Stimulated activated naive CD8-positive, alpha-beta T cell treated with anti-CD3 and anti-CD28 coated beads, Interleukin-15, Interleukin-2, amounts not matched to agents 100 U/mL and 50 U/mL, for 24 hours (primary cell): ENCODE data around the gene C5orf63.
"Not testable (repeated sequence)": the region's sequence is repeated elsewhere in the genome, so short reads cannot be mapped to it uniquely, and the experiment has no call there.

Experiments
- ATAC-seq: fragments of 150-1000 bp; cut with Tn5 transposase; one replicate; pipeline ENCODE4 v1.10.0; 2021
- DNase-seq: peaks from one replicate; pipeline ENCODE4 v3.0.0; 2021

C5orf63 gene

GRCh38 chr5:127074466-127074865 lies 1.2 kb upstream of the C5orf63 start:
- ATAC-seq (no peak), DNase-seq (no peak)

GRCh38 chr5:127070243-127070642 lies 3.1 kb downstream of the C5orf63 start:
- no peak for DNase-seq

GRCh38 chr5:127068493-127069214 lies 4.6 kb downstream of the C5orf63 start:
- no peak for DNase-seq
- no peak for ATAC-seq

More at GRCh38 chr5:127070243-127070642, 3.1 kb downstream of the C5orf63 start:
- ATAC-seq, result no peak

GRCh38 chr5:127066721-127067120 lies 6.6 kb downstream of the C5orf63 start:
- no peak for ATAC-seq
- DNase-seq, result no peak

- no peak for ATAC-seq
- no peak for DNase-seq
Measured at GRCh38 chr5:127064253-127064840, 9.0 kb downstream of the C5orf63 start.

GRCh38 chr5:127063257-127063913 lies 9.9 kb downstream of the C5orf63 start:
- ATAC-seq (no peak), DNase-seq (no peak)

- DNase-seq (no peak), ATAC-seq (no peak)
Measured at GRCh38 chr5:127061956-127062355, 11.3 kb downstream of the C5orf63 start.

GRCh38 chr5:127061537-127061936 lies 11.8 kb downstream of the C5orf63 start:
- ATAC-seq, result no peak
- DNase-seq, result no peak

GRCh38 chr5:127060470-127060985 lies 12.8 kb downstream of the C5orf63 start:
- ATAC-seq (no peak), DNase-seq (no peak)

GRCh38 chr5:127056896-127057295 lies 16.4 kb downstream of the C5orf63 start:
- no peak for DNase-seq
- no peak for ATAC-seq

- no peak for ATAC-seq
Measured at GRCh38 chr5:127055880-127056653, 17.2 kb downstream of the C5orf63 start.

GRCh38 chr5:127053551-127053950 lies 19.8 kb downstream of the C5orf63 start:
- not testable (repeated sequence) for ATAC-seq, DNase-seq

More at GRCh38 chr5:127055880-127056653, 17.2 kb downstream of the C5orf63 start:
- DNase-seq, result no peak

- DNase-seq, result no peak
- no peak for ATAC-seq
Measured at GRCh38 chr5:127053049-127053448, 20.3 kb downstream of the C5orf63 start.

- DNase-seq (no peak), ATAC-seq (no peak)
Measured at GRCh38 chr5:127051591-127051990, 21.7 kb downstream of the C5orf63 start.

- ATAC-seq (no peak), DNase-seq (no peak)
Measured at GRCh38 chr5:127046343-127047072, 26.8 kb downstream of the C5orf63 start.

GRCh38 chr5:127042593-127042992 lies 30.7 kb downstream of the C5orf63 start:
- DNase-seq (no peak), ATAC-seq (no peak)

- ATAC-seq, result no peak
- DNase-seq, result no peak
Measured at GRCh38 chr5:127041571-127041970, 31.7 kb downstream of the C5orf63 start.

- DNase-seq (no peak), ATAC-seq (no peak)
Measured at GRCh38 chr5:127040796-127041520, 32.3 kb downstream of the C5orf63 start.

GRCh38 chr5:127038550-127038949 lies 34.8 kb downstream of the C5orf63 start:
- DNase-seq, result no peak
- no peak for ATAC-seq

GRCh38 chr5:127031863-127032232 lies 41.5 kb downstream of the C5orf63 start:
- no peak for ATAC-seq

More at GRCh38 chr5:127031863-127032232, 41.5 kb downstream of the C5orf63 start:
- DNase-seq, result no peak
